Testis (tissue), 3 donors: ENCODE data around the gene TAAR9. TPM values are rescaled to one million over a fixed set of nuclear protein-coding genes. Genes with fewer than 3 reads are reported as not detected.

Experiments
- DNase-seq: peaks from one replicate; pipeline ENCODE4 v3.0.0-alpha.2; 2019
- H3K27ac ChIP-seq, 2 donors: fragments of 200-600 bp; sonication (generic); one replicate each; pipeline ENCODE4 v1.5.1; 2019
- H3K27me3 ChIP-seq: fragments of 200-600 bp; sonication (generic); one replicate; pipeline ENCODE4 v1.5.1; 2019
- H3K36me3 ChIP-seq: fragments of 200-600 bp; sonication (generic); one replicate; pipeline ENCODE4 v1.5.1; 2017; ENCODE audit warnings: low read depth; ENCODE audit errors: missing control alignments
- H3K4me1 ChIP-seq: fragments of 200-600 bp; sonication (generic); one replicate; pipeline ENCODE4 v1.5.1; 2019
- H3K4me3 ChIP-seq, 2 donors: fragments of 200-600 bp; sonication (generic); one replicate each; pipeline ENCODE4 v1.5.1; 2017 to 2019
- H3K9me3 ChIP-seq: fragments of 200-600 bp; sonication (generic); one replicate; pipeline ENCODE4 v1.5.1; 2017
- POLR2A ChIP-seq: fragments of 450-650 bp; IDR thresholded peaks from one replicate; pipeline ENCODE4 v1.6.1; 2017; ENCODE audit warnings: antibody characterized with exemption, mild to moderate bottlenecking, moderate library complexity
- WGBS, 2 donors: methylation state at CpG; one replicate each; pipeline ENCODE4 v1.1.5; 2018; 5-methylcytosine and 5-hydroxymethylcytosine counted together
- intact Hi-C: fragments of 100-400 bp; cut with DNase I; formaldehyde crosslinking; loops from one replicate; pipeline ENCODE4 v1.15.1; 2023; ENCODE audit warnings: low total_unique reads
- polyA plus RNA-seq: library from polyadenylated mRNA; stranded (reverse); fragments of 350-450 nt; fragmentation: Illumina TruSeq; extraction: RNeasy Lipid Tissue Mini Kit (QIAGEN cat#74804); gene quantifications from one replicate; pipeline ENCODE4 v1.2.3, GENCODE V29; 2014; ENCODE audit warnings: low read depth, low replicate concordance; ENCODE audit not compliant: insufficient read depth
- total RNA-seq, 2 donors: library from RNA; depleted of rRNA; stranded (reverse); fragments of >200 nt; gene quantifications; one replicate each; pipeline ENCODE4 v1.2.3, GENCODE V29; 2016
- TF ChIP-seq, protein P1 (sequence below), 3 experiments: fragments of 450-650 bp in 2 of 3; fragments of 200-600 bp in 1 of 3; sonication (generic) in 1 of 3; IDR thresholded peaks; one replicate each; pipeline ENCODE4 v1.5.1; 2016 to 2019; ENCODE audit warnings: antibody characterized with exemption in 3 of 3, mild to moderate bottlenecking in 2 of 3, moderate library complexity in 1 of 3

The TAAR9 gene
- total and polyA plus RNA-seq, 3 donors from 2014 or later: 0.39 TPM; not detected in 2

- intact Hi-C loops: no loop called here
- H3K9me3 ChIP-seq: no peaks in the 10 kb centered on the region
- no peak overlapping the region for H3K27ac ChIP-seq
- TF ChIP-seq, protein P1, sequence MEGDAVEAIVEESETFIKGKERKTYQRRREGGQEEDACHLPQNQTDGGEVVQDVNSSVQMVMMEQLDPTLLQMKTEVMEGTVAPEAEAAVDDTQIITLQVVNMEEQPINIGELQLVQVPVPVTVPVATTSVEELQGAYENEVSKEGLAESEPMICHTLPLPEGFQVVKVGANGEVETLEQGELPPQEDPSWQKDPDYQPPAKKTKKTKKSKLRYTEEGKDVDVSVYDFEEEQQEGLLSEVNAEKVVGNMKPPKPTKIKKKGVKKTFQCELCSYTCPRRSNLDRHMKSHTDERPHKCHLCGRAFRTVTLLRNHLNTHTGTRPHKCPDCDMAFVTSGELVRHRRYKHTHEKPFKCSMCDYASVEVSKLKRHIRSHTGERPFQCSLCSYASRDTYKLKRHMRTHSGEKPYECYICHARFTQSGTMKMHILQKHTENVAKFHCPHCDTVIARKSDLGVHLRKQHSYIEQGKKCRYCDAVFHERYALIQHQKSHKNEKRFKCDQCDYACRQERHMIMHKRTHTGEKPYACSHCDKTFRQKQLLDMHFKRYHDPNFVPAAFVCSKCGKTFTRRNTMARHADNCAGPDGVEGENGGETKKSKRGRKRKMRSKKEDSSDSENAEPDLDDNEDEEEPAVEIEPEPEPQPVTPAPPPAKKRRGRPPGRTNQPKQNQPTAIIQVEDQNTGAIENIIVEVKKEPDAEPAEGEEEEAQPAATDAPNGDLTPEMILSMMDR (IDR thresholded peaks at IDR 0.05): no peak
- TF ChIP-seq POLR2A: no peak
- no peak for DNase-seq
- 89 to 91% methylated on average over 1 of the region's 1 CpG for WGBS, 2 donors
- no peaks in the 10 kb centered on the region for H3K36me3 ChIP-seq
- H3K4me1 ChIP-seq: no peaks in the 10 kb centered on the region
- H3K4me3 ChIP-seq: no peak overlapping the region
- no peaks in the 10 kb centered on the region for H3K27me3 ChIP-seq
Observed at GRCh38 chr6:132491881-132492280, 46.2 kb upstream of the TAAR9 start.

DNA sequence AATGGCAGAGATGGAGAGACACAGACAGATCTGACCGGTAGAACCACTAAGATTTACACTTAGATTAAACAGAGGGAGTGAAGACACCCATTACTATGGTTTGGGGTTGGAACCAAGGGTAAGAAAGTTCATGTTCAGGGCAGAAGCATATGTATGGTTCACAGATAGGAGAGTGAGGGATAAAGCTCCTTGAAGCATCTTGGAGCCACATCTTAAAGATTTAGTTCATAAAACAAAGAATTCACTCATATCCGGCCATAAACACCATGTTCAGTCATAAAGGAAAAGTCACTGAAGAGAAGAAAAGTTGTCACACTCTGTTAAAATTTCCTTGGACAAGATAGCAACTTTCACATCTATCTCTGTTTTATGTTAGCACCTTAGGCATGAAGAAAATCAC, 43.1 kb upstream of the TAAR9 start:
- H3K9me3 ChIP-seq: no peaks in the 10 kb centered on the region
- TF ChIP-seq, protein P1 (IDR thresholded peaks at IDR 0.05): no peak
- TF ChIP-seq POLR2A: no peak
- H3K27ac ChIP-seq: no peak overlapping the region
- H3K36me3 ChIP-seq: no peaks in the 10 kb centered on the region
- no peak for DNase-seq
- no peak overlapping the region for H3K4me3 ChIP-seq
- no peaks in the 10 kb centered on the region for H3K4me1 ChIP-seq
- H3K27me3 ChIP-seq: no peaks in the 10 kb centered on the region
- intact Hi-C loops: no loop called here
- 89 to 95% methylated on average over 2 of the region's 2 CpGs for WGBS, 2 donors

DNA sequence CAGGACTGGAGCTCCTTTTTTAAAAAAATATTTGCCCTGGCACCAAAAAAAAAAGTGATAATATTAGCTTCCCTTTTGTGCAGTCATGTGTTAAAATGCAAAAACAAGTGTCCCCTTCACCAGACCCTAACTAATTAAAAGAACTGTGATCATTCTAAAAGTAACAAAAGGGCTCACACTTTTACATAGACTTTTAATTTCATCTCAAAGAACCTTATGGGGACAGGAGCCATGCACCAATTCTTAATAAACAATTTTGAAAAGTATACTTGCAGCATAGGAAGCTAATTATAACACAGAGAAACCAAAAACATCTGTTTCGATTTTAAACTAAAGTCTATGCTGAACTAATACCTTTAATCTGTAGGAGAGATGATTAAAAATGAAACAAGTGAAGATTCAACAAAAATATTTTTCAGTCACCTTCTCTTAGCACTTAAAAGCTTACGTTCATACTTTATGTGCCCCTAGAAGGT, 42.4 kb upstream of the TAAR9 start:
- Histone ChIP-seq H3K36me3 (no peaks in the 10 kb centered on the region), H3K27ac (no peak overlapping the region), H3K4me1 (no peaks in the 10 kb centered on the region), H3K27me3 (no peaks in the 10 kb centered on the region), H3K9me3 (no peaks in the 10 kb centered on the region), H3K4me3 (no peak overlapping the region)
- TF ChIP-seq, protein P1 (IDR thresholded peaks at IDR 0.05): no peak
- TF ChIP-seq POLR2A: no peak
- intact Hi-C loops: no loop called here
- no peak for DNase-seq
- WGBS, 2 donors: 45 to 52% methylated on average over 2 of the region's 2 CpGs

DNA sequence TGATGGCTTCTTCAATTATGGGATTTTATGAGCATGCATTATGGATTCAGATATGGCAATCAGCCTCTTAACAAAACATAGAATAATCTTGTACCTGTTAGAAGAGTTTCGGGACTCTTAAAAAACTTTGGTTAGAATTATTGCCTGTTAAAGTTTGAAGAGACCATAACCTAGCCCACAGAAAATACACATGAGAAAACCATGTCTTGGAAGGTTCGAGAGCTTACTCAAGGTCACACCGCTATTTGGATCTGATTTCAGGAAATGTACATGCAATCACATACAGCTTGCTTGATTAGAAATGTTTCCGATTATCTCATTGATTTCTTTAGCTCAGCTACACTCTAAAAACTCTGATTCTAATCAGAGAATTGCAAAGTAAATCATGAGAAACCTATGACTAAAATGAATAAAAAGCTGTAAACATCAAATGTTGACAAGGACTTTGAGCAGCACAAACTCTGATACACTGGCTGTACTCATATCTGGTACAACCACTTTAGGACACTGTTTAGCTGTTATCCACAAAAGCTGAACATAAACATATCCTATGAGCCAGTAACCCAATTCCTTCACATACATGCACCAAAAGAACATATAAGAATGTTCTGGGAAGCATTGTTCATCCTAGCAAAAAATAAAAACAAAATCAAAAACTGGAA, 41.4 kb upstream of the TAAR9 start:
- Histone ChIP-seq H3K27me3 (no peaks in the 10 kb centered on the region), H3K4me1 (no peaks in the 10 kb centered on the region), H3K4me3 (no peak overlapping the region), H3K36me3 (no peaks in the 10 kb centered on the region), H3K9me3 (no peaks in the 10 kb centered on the region), H3K27ac (no peak overlapping the region)
- WGBS, 2 donors: 32 to 67% methylated on average over 4 of the region's 4 CpGs
- TF ChIP-seq, protein P1 (IDR thresholded peaks at IDR 0.05): no peak
- no peak for TF ChIP-seq POLR2A
- intact Hi-C loops: no loop called here
- DNase-seq: no peak

- Histone ChIP-seq H3K36me3 (no peaks in the 10 kb centered on the region), H3K9me3 (no peaks in the 10 kb centered on the region), H3K4me3 (no peak overlapping the region), H3K4me1 (no peaks in the 10 kb centered on the region), H3K27ac (no peak overlapping the region), H3K27me3 (no peaks in the 10 kb centered on the region)
- 85 to 87% methylated on average over 3 of the region's 3 CpGs for WGBS, 2 donors
- no peak for TF ChIP-seq POLR2A
- TF ChIP-seq, protein P1 (IDR thresholded peaks at IDR 0.05): no peak
- intact Hi-C loops: no loop called here
- no peak for DNase-seq
Observed at GRCh38 chr6:132498638-132499037, 39.4 kb upstream of the TAAR9 start.
